ENCODE measurements around the gene PIP5K1B.

Gene PIP5K1B

DNA sequence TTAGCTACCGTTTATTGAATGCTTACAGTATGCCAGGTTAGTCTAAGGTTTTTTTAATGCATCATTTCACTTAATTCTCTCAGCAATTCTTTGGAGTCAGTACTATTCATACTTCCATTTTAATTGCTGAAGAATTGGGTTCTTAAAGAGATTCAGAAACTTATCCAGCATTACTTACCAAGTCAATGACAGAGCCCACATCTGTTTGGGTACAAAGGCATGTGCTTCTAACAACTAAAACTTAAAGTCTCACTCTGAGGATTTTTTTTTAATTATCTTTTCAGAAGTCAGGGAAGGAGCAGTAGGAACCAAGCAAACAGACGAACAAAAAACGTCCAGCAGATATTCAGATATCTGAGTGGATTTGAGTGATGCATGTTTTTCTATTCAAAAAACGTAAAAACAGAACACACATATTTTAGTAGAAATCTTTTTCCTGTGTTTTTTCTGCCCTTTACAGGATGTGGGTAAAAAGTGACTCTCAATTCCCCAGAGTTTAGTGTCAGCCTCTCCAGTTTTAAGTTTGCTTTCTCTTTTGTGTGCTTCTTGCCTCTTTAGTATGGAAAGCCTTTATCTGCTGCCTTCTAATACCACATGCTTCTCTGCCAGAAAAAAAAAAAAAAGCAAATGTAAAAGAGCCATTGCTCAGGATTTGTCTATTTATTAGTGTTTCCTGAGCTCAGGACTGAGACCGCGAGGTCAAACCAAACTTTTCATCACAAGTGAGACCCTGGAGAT, 190.9 kb downstream of the PIP5K1B start:
- TF ChIP-seq EP300 (IDR thresholded peaks at IDR 0.05; ENCODE audit: borderline replicate concordance): no peak
- no peak for TF ChIP-seq TEAD4 (IDR thresholded peaks at IDR 0.05)
- no peak for TF ChIP-seq EGR1 (IDR thresholded peaks at IDR 0.05)
- TF ChIP-seq, protein P1, sequence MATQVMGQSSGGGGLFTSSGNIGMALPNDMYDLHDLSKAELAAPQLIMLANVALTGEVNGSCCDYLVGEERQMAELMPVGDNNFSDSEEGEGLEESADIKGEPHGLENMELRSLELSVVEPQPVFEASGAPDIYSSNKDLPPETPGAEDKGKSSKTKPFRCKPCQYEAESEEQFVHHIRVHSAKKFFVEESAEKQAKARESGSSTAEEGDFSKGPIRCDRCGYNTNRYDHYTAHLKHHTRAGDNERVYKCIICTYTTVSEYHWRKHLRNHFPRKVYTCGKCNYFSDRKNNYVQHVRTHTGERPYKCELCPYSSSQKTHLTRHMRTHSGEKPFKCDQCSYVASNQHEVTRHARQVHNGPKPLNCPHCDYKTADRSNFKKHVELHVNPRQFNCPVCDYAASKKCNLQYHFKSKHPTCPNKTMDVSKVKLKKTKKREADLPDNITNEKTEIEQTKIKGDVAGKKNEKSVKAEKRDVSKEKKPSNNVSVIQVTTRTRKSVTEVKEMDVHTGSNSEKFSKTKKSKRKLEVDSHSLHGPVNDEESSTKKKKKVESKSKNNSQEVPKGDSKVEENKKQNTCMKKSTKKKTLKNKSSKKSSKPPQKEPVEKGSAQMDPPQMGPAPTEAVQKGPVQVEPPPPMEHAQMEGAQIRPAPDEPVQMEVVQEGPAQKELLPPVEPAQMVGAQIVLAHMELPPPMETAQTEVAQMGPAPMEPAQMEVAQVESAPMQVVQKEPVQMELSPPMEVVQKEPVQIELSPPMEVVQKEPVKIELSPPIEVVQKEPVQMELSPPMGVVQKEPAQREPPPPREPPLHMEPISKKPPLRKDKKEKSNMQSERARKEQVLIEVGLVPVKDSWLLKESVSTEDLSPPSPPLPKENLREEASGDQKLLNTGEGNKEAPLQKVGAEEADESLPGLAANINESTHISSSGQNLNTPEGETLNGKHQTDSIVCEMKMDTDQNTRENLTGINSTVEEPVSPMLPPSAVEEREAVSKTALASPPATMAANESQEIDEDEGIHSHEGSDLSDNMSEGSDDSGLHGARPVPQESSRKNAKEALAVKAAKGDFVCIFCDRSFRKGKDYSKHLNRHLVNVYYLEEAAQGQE (IDR thresholded peaks at IDR 0.05; ENCODE audit: low read depth): no peak
- no peak for TF ChIP-seq RAD21 (IDR thresholded peaks at IDR 0.05; ENCODE audit: low read depth)
- TF ChIP-seq TAF1 (IDR thresholded peaks at IDR 0.05; ENCODE audit: low read depth): no peak
- no peak for TF ChIP-seq CEBPB (IDR thresholded peaks at IDR 0.05)
- no peak for TF ChIP-seq ZBTB7A (IDR thresholded peaks at IDR 0.05; ENCODE audit: low read depth)
- TF ChIP-seq CREB1 (IDR thresholded peaks at IDR 0.05; ENCODE audit: low read depth): no peak
- TF ChIP-seq, protein P2, sequence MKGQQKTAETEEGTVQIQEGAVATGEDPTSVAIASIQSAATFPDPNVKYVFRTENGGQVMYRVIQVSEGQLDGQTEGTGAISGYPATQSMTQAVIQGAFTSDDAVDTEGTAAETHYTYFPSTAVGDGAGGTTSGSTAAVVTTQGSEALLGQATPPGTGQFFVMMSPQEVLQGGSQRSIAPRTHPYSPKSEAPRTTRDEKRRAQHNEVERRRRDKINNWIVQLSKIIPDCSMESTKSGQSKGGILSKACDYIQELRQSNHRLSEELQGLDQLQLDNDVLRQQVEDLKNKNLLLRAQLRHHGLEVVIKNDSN (IDR thresholded peaks at IDR 0.05): no peak
- TF ChIP-seq YY1 (IDR thresholded peaks at IDR 0.05; ENCODE audit: low read depth): no peak
- TF ChIP-seq NFIC (IDR thresholded peaks at IDR 0.05): no peak
- TF ChIP-seq, protein P3, sequence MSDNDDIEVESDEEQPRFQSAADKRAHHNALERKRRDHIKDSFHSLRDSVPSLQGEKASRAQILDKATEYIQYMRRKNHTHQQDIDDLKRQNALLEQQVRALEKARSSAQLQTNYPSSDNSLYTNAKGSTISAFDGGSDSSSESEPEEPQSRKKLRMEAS (IDR thresholded peaks at IDR 0.05): no peak
- no peak for TF ChIP-seq FOXM1 (IDR thresholded peaks at IDR 0.05; ENCODE audit: borderline replicate concordance, low read depth)
- TF ChIP-seq TCF12 (IDR thresholded peaks at IDR 0.05; ENCODE audit: low read depth): no peak

DNA sequence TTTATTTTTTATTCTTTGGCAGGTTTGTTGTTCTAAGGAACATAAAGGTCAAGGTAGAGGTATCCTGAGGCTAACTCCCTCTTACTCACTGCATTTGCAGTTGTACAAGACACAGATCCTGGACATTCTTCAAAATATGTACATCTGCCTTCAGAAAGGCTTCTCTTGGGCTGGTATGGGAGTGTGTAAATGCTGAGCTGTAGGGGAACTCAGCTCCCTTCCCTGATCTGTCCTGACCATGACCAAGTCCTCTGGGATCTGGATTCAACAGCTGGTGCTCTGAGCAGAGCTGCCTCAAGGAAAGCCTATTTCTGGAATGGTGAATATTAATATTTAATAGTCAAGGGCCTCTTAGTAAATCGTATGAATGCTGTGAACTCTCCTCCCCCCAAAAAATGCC, 191.4 kb downstream of the PIP5K1B start:
- TF ChIP-seq NFIC (IDR thresholded peaks at IDR 0.05): no peak
- TF ChIP-seq YY1 (IDR thresholded peaks at IDR 0.05; ENCODE audit: low read depth): no peak
- TF ChIP-seq RAD21 (IDR thresholded peaks at IDR 0.05; ENCODE audit: low read depth): no peak

DNA sequence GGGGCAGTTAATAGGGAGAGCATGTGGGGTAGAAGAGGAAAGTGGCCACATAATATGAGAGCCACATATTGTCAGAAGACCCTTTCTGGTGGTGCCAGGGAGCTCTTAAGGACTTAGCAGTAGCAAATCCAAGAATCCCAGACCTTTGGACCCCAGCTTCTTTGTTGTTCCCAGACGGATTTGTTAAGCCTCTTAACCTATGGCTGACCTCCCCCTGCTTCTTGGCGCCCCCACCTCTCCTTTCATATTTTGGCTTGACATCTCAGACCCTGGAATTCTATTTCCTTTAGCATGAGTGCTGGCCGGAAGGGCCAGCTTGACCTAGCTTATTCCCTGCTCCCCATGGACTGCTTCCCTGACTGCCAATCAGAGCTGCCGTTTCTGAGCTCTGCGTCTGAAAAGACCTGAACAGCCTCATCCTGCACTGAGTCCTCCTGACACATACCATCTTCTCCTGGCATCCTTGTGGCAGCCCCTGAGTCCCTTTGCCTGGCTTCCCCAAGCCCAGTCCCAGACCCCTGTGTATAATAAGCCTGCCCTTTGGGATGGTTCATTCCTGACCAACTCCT, 192.6 kb downstream of the PIP5K1B start:
- TF ChIP-seq CEBPB (IDR thresholded peaks at IDR 0.05) (no peak), ZBTB7A (IDR thresholded peaks at IDR 0.05; ENCODE audit: low read depth) (no peak), RAD21 (IDR thresholded peaks at IDR 0.05; ENCODE audit: low read depth) (no peak), TCF12 (IDR thresholded peaks at IDR 0.05; ENCODE audit: low read depth) (no peak), TAF1 (IDR thresholded peaks at IDR 0.05; ENCODE audit: low read depth) (no peak), EGR1 (IDR thresholded peaks at IDR 0.05) (no peak), TEAD4 (IDR thresholded peaks at IDR 0.05) (no peak), CREB1 (IDR thresholded peaks at IDR 0.05; ENCODE audit: low read depth) (no peak), FOXM1 (IDR thresholded peaks at IDR 0.05; ENCODE audit: borderline replicate concordance, low read depth) (no peak), YY1 (IDR thresholded peaks at IDR 0.05; ENCODE audit: low read depth) (no peak), EP300 (IDR thresholded peaks at IDR 0.05; ENCODE audit: borderline replicate concordance) (no peak)
- TF ChIP-seq, protein P3 (IDR thresholded peaks at IDR 0.05): no peak
- TF ChIP-seq, protein P1 (IDR thresholded peaks at IDR 0.05; ENCODE audit: low read depth): no peak

DNA sequence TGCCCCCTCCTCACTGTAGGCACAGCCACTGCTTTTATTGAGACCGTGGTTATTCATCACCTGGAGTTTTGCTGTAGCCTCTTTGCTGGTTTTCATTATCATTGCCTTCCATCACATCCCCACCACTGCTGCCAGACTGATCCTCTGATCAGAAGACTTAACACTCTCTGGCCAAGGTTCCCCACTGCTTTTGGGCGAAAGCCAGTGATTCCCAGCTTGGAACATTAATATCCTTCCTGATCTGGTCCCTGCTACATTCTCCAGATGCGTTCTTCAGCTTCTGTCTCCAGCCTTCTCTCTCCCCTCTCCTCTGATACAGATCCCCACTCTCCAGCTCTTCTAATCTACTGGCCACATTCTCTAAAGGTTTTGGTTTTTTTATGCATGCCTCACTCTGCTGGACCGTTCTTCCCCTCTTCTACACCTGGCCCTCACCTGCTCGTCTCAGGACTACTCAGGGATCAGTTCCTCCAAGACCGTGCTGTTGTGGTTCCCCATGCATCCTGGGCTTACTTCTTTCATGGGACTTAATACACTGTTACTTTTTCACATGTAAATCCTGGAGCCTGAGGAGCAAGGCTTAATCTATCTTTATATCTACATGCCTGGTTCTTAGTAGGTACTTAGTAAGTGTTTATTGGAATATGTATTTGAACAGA, 193.9 kb downstream of the PIP5K1B start:
- no peak for TF ChIP-seq TCF12 (IDR thresholded peaks at IDR 0.05; ENCODE audit: low read depth)
- TF ChIP-seq, protein P3 (IDR thresholded peaks at IDR 0.05): no peak
- no peak for TF ChIP-seq CEBPB (IDR thresholded peaks at IDR 0.05)

DNA sequence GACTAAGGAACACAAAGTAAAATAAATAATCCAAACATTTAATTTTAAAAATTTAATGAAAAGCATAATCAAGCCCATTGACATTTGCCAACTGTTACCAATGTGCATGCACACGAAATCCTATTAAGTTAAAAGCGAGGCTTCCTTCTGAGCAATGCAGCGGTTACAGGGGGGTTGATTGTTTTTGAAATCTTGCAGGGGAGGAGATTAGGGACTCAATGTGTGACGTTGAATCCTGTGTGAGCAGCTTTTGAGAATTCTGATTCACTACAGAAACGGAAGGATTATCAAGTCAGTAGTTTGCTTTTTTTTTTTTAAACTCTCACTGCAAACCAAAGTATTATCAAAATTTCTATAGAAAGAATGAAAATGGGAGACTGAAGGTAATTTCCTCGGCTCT, 199.4 kb downstream of the PIP5K1B start:
- TF ChIP-seq FOXM1 (IDR thresholded peaks at IDR 0.05; ENCODE audit: borderline replicate concordance, low read depth) (no peak), RAD21 (IDR thresholded peaks at IDR 0.05; ENCODE audit: low read depth) (no peak), CEBPB (IDR thresholded peaks at IDR 0.05) (no peak), TEAD4 (IDR thresholded peaks at IDR 0.05) (no peak), ZBTB7A (IDR thresholded peaks at IDR 0.05; ENCODE audit: low read depth) (no peak), TCF12 (IDR thresholded peaks at IDR 0.05; ENCODE audit: low read depth) (no peak), YY1 (IDR thresholded peaks at IDR 0.05; ENCODE audit: low read depth) (no peak), CREB1 (IDR thresholded peaks at IDR 0.05; ENCODE audit: low read depth) (no peak)
- TF ChIP-seq, protein P1 (IDR thresholded peaks at IDR 0.05; ENCODE audit: low read depth): no peak
- TF ChIP-seq, protein P3 (IDR thresholded peaks at IDR 0.05): no peak
